ENCODE measurements around the gene ZNF71.

The ZNF71 gene

DNA sequence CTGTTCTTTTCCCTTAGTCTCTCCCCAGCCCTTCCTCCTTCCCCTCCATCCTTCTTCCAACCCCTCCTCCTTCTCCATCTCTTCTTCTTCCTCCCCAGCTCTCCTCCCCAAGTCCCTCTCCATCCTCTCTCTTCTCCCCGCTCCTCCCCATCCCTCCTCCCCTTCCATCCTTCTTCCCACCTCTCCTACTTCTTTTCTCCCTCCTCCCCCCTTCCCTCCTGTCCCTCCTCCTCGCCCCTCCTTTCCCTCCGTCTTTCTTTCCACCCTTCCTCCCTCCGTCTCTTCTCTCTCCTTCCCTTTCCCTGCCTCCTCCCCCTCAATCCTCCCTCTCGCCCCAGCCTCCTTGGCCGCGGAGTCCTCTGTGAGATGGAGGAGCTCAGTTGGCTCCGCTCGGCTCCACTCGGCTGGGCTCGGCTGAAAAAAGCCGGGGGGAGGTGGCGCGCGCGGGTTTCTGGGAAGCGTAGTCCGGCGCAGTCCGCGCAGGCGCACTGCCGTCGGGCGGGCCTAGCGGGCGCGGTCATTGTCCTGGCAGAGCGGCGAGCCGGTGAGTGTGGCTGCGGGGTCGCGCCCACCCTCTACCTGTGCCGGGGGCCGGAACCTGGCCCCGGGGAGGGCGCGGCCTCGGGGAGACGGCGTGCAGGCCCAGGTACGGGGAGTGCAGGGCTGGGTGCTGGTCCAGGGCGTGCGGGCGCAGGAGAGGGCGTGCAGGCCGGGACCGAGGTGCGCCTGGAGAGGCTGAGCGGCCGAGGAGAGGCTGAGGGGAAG is at the start of gene ZNF71:
Gene ZNF71 (plus strand): TSS at position 520 of the 765 bp plus-strand sequence. CDS start 6,257 bp downstream, outside the sequence.
- peak; percentile 68 to 76 for DNase-seq (ENCODE audit: low read depth in 2 of 2)

DNA sequence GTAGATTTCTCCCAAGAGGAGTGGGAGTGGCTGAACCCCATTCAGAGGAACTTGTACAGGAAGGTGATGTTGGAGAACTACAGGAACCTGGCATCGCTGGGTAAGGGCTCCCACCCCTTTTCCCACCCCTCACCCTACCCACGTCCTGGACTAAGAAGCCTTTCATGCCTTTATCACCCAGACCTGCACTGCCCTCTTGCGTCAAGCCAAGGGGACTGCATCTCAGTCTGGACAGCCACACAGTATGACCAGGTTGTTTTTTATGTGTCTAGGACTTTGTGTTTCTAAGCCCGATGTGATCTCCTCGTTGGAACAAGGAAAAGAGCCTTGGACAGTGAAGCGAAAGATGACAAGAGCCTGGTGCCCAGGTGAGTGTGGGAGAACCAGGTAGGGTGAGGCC is 47.6 kb upstream of the ZNF71 start:
- no peak for DNase-seq (ENCODE audit: low read depth in 2 of 2)

DNA sequence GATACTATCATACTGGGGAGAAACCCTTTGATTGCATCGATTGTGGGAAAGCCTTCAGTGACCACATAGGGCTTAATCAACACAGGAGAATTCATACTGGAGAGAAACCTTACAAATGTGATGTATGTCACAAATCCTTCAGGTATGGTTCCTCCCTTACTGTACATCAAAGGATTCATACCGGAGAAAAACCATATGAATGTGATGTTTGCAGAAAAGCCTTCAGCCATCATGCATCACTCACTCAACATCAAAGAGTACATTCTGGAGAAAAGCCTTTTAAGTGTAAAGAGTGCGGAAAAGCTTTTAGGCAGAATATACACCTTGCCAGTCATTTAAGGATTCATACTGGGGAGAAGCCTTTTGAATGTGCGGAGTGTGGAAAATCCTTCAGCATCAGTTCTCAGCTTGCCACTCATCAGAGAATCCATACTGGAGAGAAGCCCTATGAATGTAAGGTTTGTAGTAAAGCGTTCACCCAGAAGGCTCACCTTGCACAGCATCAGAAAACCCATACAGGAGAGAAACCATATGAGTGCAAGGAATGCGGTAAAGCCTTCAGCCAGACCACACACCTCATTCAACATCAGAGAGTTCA is 40.7 kb upstream of the ZNF71 start:
- DNase-seq (ENCODE audit: low read depth in 2 of 2) = no peak

DNA sequence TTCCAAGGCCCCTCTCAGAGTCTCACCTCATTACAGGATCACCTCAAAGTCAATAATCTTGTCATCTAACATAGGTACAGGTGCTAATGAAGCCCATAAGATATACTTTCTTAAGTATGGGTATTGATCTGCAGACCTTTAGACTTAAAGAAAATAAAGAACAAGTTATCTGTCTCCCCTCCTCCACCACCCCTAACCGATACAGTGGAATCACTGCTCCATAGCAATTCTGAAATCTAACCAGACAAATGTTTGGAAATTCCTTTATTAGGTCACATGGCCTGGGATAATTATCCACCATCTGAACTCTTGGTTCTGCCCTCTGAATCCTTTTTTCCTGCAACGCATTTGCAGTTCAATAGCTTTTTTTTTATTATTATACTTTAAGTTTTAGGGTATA is 32.3 kb upstream of the ZNF71 start:
- DNase-seq (ENCODE audit: low read depth in 2 of 2) = no peak

DNA sequence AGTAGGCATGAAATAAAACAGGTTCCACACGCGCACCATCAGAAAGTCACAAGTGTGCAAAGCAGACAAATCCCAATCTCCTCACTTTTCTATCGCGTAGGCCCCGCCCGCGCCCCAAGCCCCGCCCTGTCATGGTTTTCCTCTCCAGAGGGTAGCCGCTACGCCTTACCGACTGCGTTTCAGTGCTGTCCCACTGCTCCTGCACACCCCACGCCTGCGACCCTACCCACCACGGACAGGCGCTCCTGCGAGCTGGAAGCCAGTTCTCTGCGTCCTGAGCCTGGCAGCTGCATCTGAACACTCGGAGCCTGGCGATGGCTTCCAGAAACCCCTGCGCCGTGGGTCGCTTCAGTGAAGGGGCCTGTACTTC is 28.2 kb upstream of the ZNF71 start:
- peak in 1 of 2 donors; percentile 1 for DNase-seq (ENCODE audit: low read depth in 2 of 2)

DNA sequence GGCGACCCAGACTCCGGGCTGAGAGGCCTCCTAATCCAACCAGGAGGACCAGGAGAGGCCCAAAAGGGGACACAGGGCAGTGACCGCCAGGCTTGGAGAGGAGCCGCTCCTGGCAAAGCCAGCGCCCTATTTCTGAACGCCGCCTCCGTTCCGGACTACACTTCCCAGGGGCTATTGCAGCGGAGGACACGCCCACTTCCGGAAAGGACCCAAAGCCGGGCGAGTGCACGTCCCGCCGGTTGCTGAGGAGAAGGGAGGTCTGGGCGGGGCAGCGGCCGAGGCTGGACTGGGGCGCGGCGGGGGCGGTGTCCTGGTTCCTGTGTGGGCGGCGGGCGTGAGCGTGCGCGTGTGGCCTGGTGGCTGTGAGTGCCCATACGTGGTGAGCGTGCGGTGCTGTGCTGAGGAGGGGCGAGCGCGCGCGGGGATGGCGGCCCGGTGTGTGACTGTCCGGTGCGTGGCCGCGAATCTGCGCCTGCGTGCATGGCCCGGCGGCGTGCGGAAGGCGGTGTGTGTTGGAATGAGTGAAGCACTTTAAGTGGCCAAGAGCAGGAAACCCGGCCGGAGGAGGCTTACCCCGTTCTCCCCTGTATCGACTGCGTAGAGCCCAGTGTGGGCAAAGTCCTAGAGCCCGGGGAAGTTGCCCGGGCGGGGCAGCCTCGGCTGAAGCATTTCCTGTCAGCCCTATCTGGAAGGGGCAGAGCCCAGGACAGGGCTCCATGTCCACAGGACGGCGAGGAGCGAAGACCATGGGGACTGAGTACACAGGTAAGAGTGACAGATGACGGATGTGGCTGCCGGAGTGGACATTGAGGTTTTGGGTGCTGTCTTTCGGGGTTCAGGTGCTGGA is 27.6 kb upstream of the ZNF71 start, which contains the start of gene ZNF470:
Gene ZNF470 (plus strand): TSS at position 195 of the 847 bp plus-strand sequence. CDS start 2,844 bp downstream, outside the sequence.
- DNase-seq (ENCODE audit: low read depth in 2 of 2) = peak; percentile 81 to 84

DNA sequence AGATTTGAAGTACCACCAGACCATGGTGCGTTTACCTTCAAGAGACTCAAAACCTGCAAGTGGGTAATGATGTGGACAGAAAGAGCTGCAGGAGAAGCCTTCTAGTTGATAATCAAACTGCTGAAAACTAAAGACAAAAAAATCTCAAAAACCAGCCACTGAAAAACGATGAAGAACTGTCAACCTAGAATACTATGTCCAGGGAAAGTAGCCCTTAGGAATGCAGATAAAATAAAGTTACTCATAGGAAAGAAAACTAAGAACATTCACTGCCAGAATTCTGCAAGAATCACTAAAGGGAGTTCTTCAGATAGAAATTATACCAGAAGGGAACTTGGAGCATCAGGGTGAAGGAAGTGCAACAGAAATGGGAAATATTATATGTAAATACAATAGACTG is 22.5 kb upstream of the ZNF71 start:
- no peak for DNase-seq (ENCODE audit: low read depth in 2 of 2)

DNA sequence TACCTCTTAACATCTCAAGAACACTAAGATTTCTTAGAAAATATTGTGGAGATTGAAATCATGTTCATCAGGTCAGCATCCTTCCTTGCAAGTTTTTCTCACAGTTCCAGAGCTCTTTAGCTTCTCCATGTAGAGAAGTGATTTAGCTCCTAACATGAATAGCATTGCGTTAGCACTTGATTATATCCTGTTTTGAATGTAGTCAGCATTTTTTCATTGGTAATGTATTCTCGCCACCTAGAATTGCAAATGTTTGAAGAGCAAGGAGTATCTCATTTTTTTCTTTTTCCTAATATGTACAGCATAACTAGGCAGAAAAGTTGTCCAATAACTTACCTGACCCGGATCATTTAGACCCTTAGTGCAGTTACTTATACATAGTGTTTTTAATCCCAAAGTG is 21.2 kb upstream of the ZNF71 start:
- no peak for DNase-seq (ENCODE audit: low read depth in 2 of 2)

DNA sequence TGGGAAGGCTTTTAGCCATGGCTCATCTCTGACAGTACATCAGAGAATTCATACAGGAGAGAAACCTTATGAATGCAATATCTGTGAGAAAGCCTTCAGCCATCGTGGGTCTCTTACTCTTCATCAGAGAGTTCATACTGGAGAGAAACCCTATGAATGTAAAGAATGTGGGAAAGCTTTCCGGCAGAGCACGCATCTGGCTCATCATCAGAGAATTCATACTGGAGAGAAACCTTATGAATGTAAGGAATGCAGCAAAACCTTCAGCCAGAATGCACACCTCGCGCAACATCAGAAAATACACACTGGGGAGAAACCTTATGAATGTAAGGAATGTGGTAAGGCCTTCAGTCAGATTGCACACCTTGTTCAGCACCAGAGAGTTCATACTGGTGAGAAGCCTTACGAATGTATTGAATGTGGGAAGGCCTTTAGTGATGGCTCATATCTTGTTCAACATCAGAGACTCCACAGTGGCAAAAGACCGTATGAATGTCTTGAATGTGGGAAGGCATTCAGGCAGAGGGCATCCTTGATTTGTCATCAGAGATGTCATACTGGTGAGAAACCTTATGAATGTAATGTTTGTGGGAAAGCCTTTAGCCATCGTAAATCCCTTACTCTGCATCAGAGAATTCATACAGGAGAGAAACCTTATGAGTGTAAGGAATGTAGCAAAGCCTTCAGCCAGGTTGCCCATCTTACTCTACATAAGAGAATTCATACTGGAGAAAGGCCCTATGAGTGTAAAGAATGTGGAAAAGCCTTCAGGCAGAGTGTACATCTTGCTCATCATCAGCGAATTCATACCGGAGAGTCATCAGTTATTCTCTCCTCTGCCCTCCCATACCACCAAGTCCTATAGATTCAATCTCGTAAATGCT is 17.1 kb upstream of the ZNF71 start:
- DNase-seq (ENCODE audit: low read depth in 2 of 2) = no peak

DNA sequence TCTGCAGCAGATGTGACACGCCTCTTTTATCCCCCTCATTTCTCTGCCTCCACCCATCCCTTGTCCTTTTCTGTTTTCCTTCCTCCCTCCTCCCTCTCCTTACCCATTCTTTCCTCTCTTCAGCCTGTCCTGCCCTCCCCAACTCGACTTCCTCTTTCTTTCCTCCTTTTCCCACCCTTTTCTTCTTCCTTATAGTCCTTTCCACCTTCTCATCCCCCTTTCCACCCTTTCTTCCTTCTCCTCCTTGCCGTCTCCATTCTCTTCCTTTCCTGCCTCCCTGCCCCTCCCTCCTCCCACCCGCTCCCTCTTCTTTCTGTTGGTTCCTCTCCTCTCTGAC is 688 bp upstream of the ZNF71 start:
- DNase-seq (ENCODE audit: low read depth in 2 of 2) = no peak

DNA sequence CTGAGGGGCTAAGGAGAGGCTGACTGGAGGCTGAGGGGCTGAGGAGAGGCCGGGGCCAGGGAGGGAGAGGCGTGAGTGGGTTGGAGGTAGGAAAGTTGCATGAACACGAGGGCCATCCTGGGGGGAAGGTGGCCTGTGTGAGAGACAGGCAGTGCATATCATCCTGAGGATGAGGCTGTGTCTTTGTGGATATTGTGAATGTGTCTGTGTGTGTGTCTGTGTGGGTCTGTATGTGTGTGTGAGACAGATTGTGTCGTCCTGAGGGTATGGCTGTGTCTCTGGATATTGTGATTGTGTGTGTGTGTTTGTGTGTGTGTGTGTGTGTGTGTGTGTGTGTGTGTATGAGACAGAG is 422 bp downstream of the ZNF71 start:
- no peak for DNase-seq (ENCODE audit: low read depth in 2 of 2)

DNA sequence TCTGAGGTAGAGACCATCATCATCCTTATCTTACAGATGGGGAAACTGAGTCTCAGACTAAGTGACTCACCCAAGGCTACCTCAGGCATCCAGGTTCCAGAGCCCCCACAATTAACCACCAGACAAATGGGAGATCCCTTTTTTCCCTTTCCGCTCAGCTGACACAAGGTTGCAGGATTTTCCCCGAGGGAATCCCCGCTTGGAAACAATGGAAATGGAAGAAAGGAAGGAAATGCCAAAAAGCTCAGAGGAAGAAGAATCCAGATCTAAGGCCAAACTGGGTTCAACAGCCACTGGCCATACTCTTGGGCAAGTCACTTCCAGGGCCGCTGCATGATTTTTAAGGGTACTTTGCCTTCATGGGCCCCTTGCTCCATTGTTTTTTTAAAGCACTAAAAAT is 1.6 kb downstream of the ZNF71 start:
- no peak for DNase-seq (ENCODE audit: low read depth in 2 of 2)

DNA sequence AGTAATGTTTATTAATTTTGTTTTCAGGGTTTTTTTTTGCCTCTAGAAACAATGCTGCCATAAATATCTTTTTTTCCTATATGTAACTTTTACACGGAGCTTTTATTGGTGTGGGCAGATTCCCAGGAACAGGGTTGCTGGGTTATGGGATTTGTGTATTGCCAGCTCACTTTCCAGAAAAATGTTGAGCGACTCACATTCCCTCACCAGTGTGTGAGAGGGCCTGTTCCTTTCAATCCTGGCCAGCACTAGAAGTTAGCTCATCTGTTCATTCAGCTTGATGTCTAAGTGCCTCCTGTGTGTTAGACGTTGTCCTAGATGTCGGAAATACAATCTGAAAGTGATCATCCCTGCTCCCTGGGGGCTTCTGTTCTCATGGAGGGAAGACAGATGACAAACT is 2.6 kb downstream of the ZNF71 start:
- no peak for DNase-seq (ENCODE audit: low read depth in 2 of 2)

DNA sequence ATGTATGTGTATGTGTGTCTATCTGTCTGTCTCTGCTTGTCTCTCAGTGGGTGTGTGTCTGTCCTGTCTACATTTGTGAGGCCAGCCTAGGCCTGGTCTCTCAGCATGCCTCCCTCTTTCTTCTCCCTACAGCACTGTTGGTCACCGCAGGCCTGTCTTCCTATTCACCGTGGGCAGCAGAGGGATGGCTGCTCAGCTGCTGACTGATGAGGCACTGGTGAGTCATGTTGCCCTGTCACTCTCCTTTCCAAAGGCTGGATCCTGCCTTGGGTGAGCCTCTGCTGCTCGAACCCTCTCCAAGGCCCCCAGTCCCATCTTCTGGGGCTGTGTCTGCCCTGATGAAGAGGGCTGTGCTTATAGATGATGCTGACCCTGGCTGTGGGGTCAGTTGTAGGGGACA is 6.3 kb downstream of the ZNF71 start:
- no peak for DNase-seq (ENCODE audit: low read depth in 2 of 2)

DNA sequence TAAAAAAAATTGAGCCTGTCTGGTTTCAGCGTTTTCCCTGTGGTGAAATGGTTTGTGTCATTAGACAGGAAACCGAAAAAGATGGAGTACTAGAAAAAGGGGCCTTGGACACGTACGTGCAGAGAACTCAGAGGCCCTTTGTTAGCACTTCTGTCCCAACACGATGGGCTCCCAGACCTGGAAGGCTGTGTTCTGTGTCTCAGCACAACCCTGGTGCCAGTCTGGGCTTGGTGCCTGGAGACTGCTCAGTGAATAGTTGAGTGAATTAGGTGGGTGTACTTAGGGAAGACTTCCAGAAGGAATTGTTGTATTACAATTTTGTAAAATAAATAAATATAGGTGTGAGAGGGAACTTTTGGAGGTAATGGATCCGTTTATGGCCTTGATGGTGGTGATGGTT is 8.7 kb downstream of the ZNF71 start:
- DNase-seq (ENCODE audit: low read depth in 2 of 2) = no peak

DNA sequence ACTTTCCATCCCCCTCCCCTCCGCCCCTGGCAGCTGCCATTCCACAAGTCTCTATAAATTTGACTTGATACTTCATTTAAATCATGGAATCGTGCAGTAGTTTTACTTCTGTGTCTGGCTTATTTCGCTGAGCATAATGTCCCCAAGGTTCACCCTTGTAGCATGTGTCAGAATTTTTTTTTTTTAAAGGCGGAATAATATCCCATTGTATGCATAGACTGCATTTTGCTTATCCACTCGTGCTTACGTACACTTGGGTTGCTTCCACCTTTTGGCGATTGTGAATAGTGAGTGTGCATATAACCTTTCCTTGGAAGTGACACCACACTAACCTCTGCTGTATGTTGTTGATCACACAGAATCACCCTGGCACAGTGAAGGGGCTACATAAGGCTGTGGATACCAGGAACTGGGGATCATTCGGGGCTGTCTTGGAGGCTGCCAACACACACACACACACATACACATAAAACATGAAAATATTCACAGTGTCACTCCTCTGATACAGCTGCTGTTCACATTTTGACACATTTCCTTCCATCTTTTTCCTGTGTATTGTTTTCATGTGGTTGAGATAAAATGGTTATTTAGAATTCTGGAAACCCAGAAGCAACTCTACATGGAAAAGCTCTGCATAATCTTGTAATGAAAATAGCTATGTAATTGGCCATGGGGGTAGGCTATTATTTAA is 13.3 kb downstream of the ZNF71 start:
- no peak for DNase-seq (ENCODE audit: low read depth in 2 of 2)

DNA sequence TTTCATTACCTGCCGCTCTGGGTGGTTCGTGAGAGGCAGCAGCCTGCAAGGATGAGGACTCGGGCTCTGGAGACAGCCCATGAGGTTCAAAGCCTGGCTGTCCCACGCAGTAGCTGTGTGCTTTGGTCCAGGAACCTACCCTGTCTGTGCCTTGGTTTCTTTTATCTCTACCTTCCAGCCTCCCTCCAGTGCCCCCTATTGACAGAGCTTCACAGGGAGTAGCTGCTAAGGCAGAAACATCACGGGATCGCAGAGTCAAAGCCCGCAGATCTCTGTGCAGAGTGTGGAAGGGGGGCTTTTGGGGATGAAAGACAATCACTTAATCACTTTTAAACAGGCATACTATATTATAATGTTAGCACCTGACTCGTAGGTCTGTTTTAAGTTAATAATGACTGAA is 16.2 kb downstream of the ZNF71 start:
- DNase-seq (ENCODE audit: low read depth in 2 of 2) = no peak

DNA sequence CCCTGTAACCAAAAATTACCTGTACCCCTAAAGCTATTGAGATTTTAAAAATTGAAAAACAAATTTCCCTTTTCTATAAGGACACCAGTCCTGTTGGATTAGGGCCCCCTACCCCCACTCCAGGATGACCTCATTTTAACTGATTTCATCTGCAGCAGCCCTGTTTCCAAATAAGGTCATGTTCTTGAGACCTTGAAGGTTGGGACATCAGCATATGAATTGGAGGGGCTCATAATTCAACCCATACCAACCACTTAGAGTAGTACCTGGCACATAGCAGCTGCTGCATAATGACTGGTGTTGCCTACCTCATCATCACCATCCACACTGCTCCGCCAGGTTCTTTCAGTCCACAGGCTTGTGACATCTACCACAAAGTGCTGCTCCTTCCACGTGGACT is 17.6 kb downstream of the ZNF71 start:
- no peak for DNase-seq (ENCODE audit: low read depth in 2 of 2)

DNA sequence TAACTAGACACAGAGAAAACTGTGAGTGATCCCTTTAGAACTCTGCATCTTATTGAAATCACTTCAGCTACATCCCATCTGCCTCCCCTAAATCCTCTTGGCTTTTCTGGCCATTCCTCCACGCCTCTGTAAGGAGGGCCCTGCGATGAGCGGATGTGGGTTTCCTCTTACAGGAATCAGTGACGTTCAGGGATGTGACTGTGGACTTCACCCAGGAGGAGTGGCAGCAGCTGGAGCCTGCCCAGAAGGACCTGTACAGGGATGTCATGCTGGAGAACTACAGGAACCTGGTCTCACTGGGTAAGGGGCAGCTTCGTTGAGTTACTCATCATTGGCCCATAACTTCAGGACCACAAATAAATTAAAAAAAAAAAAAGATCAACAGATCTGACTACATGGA is 18.5 kb downstream of the ZNF71 start:
- DNase-seq (ENCODE audit: low read depth in 2 of 2) = no peak

DNA sequence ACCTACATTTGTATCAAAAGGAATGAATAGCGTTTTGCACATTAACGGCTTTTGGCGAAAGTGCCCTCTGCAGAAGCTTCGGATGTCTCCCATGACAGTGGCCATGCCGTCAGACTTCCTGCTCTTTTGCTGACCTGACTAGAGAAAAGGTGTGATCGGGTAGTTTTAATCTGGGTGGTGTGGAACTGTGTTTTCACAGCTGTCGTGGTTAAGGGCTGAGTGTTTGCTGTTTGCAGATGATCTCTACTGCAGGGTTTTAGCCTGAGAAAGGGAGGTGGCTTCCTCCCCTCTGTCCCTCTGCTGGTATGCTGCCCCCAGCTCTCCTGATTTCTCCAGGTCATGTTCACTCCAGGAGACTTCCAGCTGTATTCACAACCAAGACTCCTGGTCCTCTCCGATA is 22.4 kb downstream of the ZNF71 start:
- no peak for DNase-seq (ENCODE audit: low read depth in 2 of 2)

DNA sequence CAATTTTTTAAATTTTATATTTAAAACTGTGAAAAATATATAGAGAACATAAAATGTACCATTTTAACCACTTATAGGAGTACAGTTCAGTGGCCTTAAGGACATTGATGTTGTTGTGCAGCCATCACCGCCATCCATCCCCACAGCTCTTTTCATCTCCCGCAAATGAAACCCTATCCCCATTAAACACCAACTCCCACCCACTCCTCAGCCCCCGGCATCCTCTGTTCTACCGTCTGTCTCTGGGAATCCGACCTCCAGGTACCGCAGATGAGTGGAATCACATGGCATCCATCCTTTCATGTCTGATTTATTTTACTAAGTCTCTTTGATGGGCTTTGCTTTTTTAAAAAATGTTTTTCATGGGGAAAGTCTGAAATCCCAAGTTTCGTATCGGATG is 24.0 kb downstream of the ZNF71 start:
- DNase-seq (ENCODE audit: low read depth in 2 of 2) = no peak
